Uterus (tissue), 4 donors: ENCODE measurements around the gene KANSL1. TPM values are rescaled to one million over a fixed set of nuclear protein-coding genes. Genes with fewer than 3 reads are reported as not detected.
"Not testable (repeated sequence)": the region's sequence is repeated elsewhere in the genome, so short reads cannot be mapped to it uniquely, and the experiment has no call there.

Experiments used
- DNase-seq, 2 donors: peaks; one replicate each; pipeline ENCODE4 v3.0.0-alpha.2; 2019 to 2020
- H3K27ac ChIP-seq, 2 donors: fragments of 200-600 bp; sonication (generic); 1 replicate in 1 of 2; 2 replicates in 1 of 2; pipeline ENCODE4 v1.5.1; 2016 to 2018
- H3K27me3 ChIP-seq, 2 donors: fragments of 200-600 bp; sonication (generic); one replicate each; pipeline ENCODE4 v1.5.1; 2018 to 2019; ENCODE audit warnings: control low read depth in 1 of 2
- H3K36me3 ChIP-seq, 2 donors: fragments of 200-600 bp; sonication (generic); one replicate each; pipeline ENCODE4 v1.5.1; 2019; ENCODE audit warnings: control low read depth in 1 of 2
- H3K4me1 ChIP-seq, 2 donors: fragments of 200-600 bp; sonication (generic); one replicate each; pipeline ENCODE4 v1.5.1; 2018 to 2019; ENCODE audit warnings: control low read depth in 1 of 2
- H3K4me3 ChIP-seq, 2 donors: fragments of 200-600 bp; sonication (generic); 1 replicate in 1 of 2; 2 replicates in 1 of 2; pipeline ENCODE4 v1.5.1; 2018 to 2019; ENCODE audit warnings: mild to moderate bottlenecking in 1 of 2
- H3K9me3 ChIP-seq, 2 donors: fragments of 200-600 bp; sonication (generic); one replicate each; pipeline ENCODE4 v1.5.1; 2019; ENCODE audit warnings: control low read depth in 1 of 2
- CTCF ChIP-seq, 4 experiments: fragments of 200-600 bp in 2 of 4; fragments of 450-650 bp in 2 of 4; sonication (generic) in 2 of 4; IDR thresholded peaks; one replicate each; pipeline ENCODE4 v1.5.1; 2016 to 2019; ENCODE audit warnings: antibody characterized with exemption in 4 of 4, mild to moderate bottlenecking in 2 of 4, moderate library complexity in 1 of 4
- POLR2A ChIP-seq, 2 donors: fragments of 450-650 bp; IDR thresholded peaks; one replicate each; pipeline ENCODE4 v1.6.1; 2016; ENCODE audit warnings: antibody characterized with exemption in 2 of 2, mild to moderate bottlenecking in 1 of 2, moderate library complexity in 1 of 2
- intact Hi-C: fragments of 100-400 bp; cut with DNase I; formaldehyde crosslinking; loops from one replicate; pipeline ENCODE4 v1.15.1; 2023; ENCODE audit warnings: low total_unique reads
- total RNA-seq, 4 donors: library from RNA; depleted of rRNA in 3 of 4; stranded (reverse); fragments of >200 nt in 3 of 4; gene quantifications; one replicate each; pipeline versions ENCODE4 v1.1.0 to v1.2.4, GENCODE V29; 2014 to 2023
- donor health status: DM: yes; HTN: yes; CAD: no.

The KANSL1 gene
- total RNA-seq, 4 donors from 2014 or later, result 55.8 to 192 (median 146) TPM

GRCh38 chr17:46009681-46010596 lies 183.3 kb downstream of the KANSL1 start:
- no peaks in the 10 kb centered on the region for H3K9me3 ChIP-seq
- no peaks in the 10 kb centered on the region for H3K4me1 ChIP-seq
- H3K27me3 ChIP-seq, result no peaks in the 10 kb centered on the region
- H3K4me3 ChIP-seq, result no peak overlapping the region
- intact Hi-C loops, result no loop called here
- DNase-seq, result no peak
- TF ChIP-seq POLR2A (IDR thresholded peaks at IDR 0.05) (no peak), CTCF (IDR thresholded peaks at IDR 0.05) (no peak)
- H3K27ac ChIP-seq, result no peak overlapping the region
- H3K36me3 ChIP-seq, result no peaks in the 10 kb centered on the region

GRCh38 chr17:46008591-46008990 lies 184.6 kb downstream of the KANSL1 start:
- no peak overlapping the region for H3K4me3 ChIP-seq
- no peaks in the 10 kb centered on the region for H3K36me3 ChIP-seq
- DNase-seq, result no peak
- no peak for TF ChIP-seq CTCF (IDR thresholded peaks at IDR 0.05)
- TF ChIP-seq POLR2A (IDR thresholded peaks at IDR 0.05), result no peak
- intact Hi-C loops, result no loop called here
- no peaks in the 10 kb centered on the region for H3K27me3 ChIP-seq
- no peaks in the 10 kb centered on the region for H3K4me1 ChIP-seq
- H3K9me3 ChIP-seq, result no peaks in the 10 kb centered on the region
- H3K27ac ChIP-seq, result no peak overlapping the region

GRCh38 chr17:46007461-46007965 lies 185.7 kb downstream of the KANSL1 start:
- Histone ChIP-seq H3K4me1 (no peaks in the 10 kb centered on the region), H3K9me3 (no peaks in the 10 kb centered on the region), H3K27me3 (no peaks in the 10 kb centered on the region), H3K36me3 (no peaks in the 10 kb centered on the region), H3K27ac (no peak overlapping the region), H3K4me3 (no peak overlapping the region)
- intact Hi-C loops, result no loop called here
- DNase-seq, result no peak
- TF ChIP-seq POLR2A (IDR thresholded peaks at IDR 0.05) (no peak), CTCF (IDR thresholded peaks at IDR 0.05) (no peak)

GRCh38 chr17:46006082-46006481 lies 187.1 kb downstream of the KANSL1 start:
- H3K4me3 ChIP-seq, DNase-seq, H3K9me3 ChIP-seq, H3K36me3 ChIP-seq, H3K4me1 ChIP-seq, H3K27me3 ChIP-seq, intact Hi-C loops, H3K27ac ChIP-seq: not testable (repeated sequence)

- Histone ChIP-seq H3K4me1 (no peaks in the 10 kb centered on the region), H3K27ac (no peak overlapping the region), H3K36me3 (no peaks in the 10 kb centered on the region), H3K4me3 (no peak overlapping the region), H3K27me3 (no peaks in the 10 kb centered on the region), H3K9me3 (no peaks in the 10 kb centered on the region)
- TF ChIP-seq CTCF (IDR thresholded peaks at IDR 0.05), result no peak
- no peak for TF ChIP-seq POLR2A (IDR thresholded peaks at IDR 0.05)
- intact Hi-C loops, result loop anchor here (5.0 kb wide), 1 partner anchor 208 kb away; no protein-coding TSS in a partner anchor
- DNase-seq, result no peak
Observed at GRCh38 chr17:46003907-46004748, 189.1 kb downstream of the KANSL1 start.
